Osteocyte (in vitro differentiated cells): ENCODE results near the gene GUCY2F. TPM values are rescaled to one million over a fixed set of nuclear protein-coding genes. Genes with fewer than 3 reads are reported as not detected.

Experiments used
- DNase-seq: peaks from one replicate; pipeline ENCODE4 v3.0.0; 2021; ENCODE audit warnings: mixed read lengths; ENCODE audit not compliant: unreplicated experiment; ENCODE audit errors: extremely low spot score
- H3K27ac Mint-ChIP-seq: one replicate; pipeline ENCODE4 v1.8.0; 2021; ENCODE audit warnings: mild to moderate bottlenecking, mixed read lengths; ENCODE audit not compliant: unreplicated experiment
- H3K27me3 Mint-ChIP-seq: one replicate; pipeline ENCODE4 v1.8.0; 2021; ENCODE audit warnings: mixed read lengths; ENCODE audit not compliant: unreplicated experiment
- H3K36me3 Mint-ChIP-seq: one replicate; pipeline ENCODE4 v1.8.0; 2021; ENCODE audit warnings: mixed read lengths; ENCODE audit not compliant: unreplicated experiment
- H3K4me1 Mint-ChIP-seq: one replicate; pipeline ENCODE4 v1.8.0; 2021; ENCODE audit warnings: mixed read lengths; ENCODE audit not compliant: unreplicated experiment
- H3K4me3 Mint-ChIP-seq: one replicate; pipeline ENCODE4 v1.8.0; 2021; ENCODE audit warnings: mild to moderate bottlenecking, moderate library complexity, mixed read lengths; ENCODE audit not compliant: unreplicated experiment
- H3K9me3 Mint-ChIP-seq: one replicate; pipeline ENCODE4 v1.8.0; 2021; ENCODE audit warnings: mixed read lengths; ENCODE audit not compliant: unreplicated experiment
- CTCF ChIP-seq: fragments of 200-600 bp; sonication (generic); IDR thresholded peaks from 2 replicates; pipeline ENCODE4 v1.5.0; 2021; ENCODE audit warnings: antibody characterized with exemption, mild to moderate bottlenecking, moderate library complexity
- total RNA-seq: library from RNA; stranded (reverse); gene quantifications from 2 replicates; pipeline ENCODE4 v1.2.1, GENCODE V29; 2021

GUCY2F gene
- total RNA-seq, 1 donor from 2014 or later, result not detected

GRCh38 chrX:109350051-109350450 is 131.8 kb downstream of the GUCY2F start:
- H3K9me3 Mint-ChIP-seq, result no peaks in the 10 kb centered on the region
- no peak for DNase-seq
- no peaks in the 10 kb centered on the region for H3K36me3 Mint-ChIP-seq
- no peak for TF ChIP-seq CTCF
- H3K27ac Mint-ChIP-seq, result no peak overlapping the region
- no peaks in the 10 kb centered on the region for H3K27me3 Mint-ChIP-seq
- peaks cover 54% of the 10 kb centered on the region for H3K4me1 Mint-ChIP-seq
- no peak overlapping the region for H3K4me3 Mint-ChIP-seq

DNA sequence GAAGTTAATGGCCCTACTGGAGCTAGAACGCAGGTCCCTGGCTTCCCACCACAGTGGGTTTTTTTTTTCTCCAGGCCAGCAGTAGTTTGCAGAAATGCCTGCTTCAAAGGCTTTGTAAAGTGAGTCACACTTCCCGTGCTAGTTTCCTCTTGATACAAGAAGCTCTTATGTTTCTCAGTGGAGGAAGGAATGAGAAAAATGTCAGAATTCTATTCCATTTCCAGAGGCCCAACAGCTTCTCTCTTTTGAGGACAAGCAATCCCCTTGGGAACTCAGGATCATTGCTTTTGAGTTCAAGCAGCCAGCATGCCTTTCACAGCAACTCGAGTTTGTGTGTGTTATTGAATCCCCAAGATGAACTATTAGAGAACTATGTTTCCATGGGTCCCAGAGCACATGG is 134.3 kb downstream of the GUCY2F start:
- DNase-seq, result no peak

DNA sequence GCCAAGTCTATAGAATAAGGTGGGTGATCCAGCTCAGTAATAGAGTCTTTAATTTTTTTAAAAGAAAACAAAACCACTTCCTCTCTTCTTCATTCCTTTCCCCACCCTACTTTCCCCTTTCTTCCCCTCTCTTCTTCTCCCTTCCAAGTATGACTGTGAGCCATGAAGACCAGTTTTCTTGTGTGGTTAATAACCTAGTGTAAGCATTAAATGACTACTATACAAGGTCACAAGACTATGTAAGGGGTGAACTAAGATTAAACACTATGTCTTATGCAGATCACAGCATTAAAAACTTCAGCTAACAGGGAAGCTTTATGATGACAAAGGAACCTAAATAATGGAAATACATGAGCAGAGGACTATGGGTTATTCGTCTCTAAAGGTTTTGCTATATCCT is 135.4 kb downstream of the GUCY2F start:
- no peak overlapping the region for H3K4me3 Mint-ChIP-seq
- no peak for TF ChIP-seq CTCF
- H3K4me1 Mint-ChIP-seq, result peaks cover 55% of the 10 kb centered on the region
- DNase-seq, result no peak
- no peaks in the 10 kb centered on the region for H3K36me3 Mint-ChIP-seq
- peak overlapping the region; percentile 46 for H3K27ac Mint-ChIP-seq
- H3K27me3 Mint-ChIP-seq, result no peaks in the 10 kb centered on the region
- no peaks in the 10 kb centered on the region for H3K9me3 Mint-ChIP-seq

More for the DNA sequence above, 134.3 kb downstream of the GUCY2F start:
- Mint-ChIP-seq H3K9me3 (no peaks in the 10 kb centered on the region), H3K4me3 (no peak overlapping the region), H3K36me3 (no peaks in the 10 kb centered on the region), H3K4me1 (peaks cover 66% of the 10 kb centered on the region), H3K27me3 (no peaks in the 10 kb centered on the region), H3K27ac (peak overlapping the region; percentile 61)
- no peak for TF ChIP-seq CTCF

GRCh38 chrX:109345856-109346255 is 136.0 kb downstream of the GUCY2F start:
- no peak for DNase-seq

DNA sequence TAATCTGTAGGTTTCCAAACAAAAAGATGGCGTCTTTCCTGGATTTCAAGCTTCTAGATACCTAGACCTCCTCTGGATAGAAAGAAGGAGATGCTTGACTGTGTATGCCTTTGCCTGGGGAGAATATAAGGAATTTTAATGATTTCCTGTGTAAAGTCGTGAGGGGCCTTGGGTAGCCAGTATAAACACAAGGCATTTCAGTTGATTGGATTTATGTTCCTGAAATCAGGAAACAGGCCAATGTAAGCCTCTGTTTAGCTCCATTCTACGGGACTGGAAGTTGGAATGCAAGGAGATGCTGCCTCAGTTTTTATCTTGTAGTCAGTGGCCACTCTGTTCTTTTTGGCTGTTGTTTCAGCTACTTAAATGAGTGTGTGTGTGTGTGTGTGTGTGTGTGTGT is 137.2 kb downstream of the GUCY2F start:
- TF ChIP-seq CTCF, result no peak
- no peaks in the 10 kb centered on the region for H3K9me3 Mint-ChIP-seq
- H3K27me3 Mint-ChIP-seq, result no peaks in the 10 kb centered on the region
- H3K36me3 Mint-ChIP-seq, result no peaks in the 10 kb centered on the region
- no peak for DNase-seq
- H3K27ac Mint-ChIP-seq, result no peak overlapping the region
- peaks cover 52% of the 10 kb centered on the region for H3K4me1 Mint-ChIP-seq
- H3K4me3 Mint-ChIP-seq, result no peak overlapping the region

More at GRCh38 chrX:109345856-109346255, 136.0 kb downstream of the GUCY2F start:
- Mint-ChIP-seq H3K4me1 (peaks cover 52% of the 10 kb centered on the region), H3K36me3 (no peaks in the 10 kb centered on the region), H3K4me3 (no peak overlapping the region), H3K27me3 (no peaks in the 10 kb centered on the region), H3K27ac (peak overlapping the region; percentile 7), H3K9me3 (no peaks in the 10 kb centered on the region)
- no peak for TF ChIP-seq CTCF
